T47D (cell line): ENCODE measurements around the gene STX3.
A peak's percentile ranks its signal among the peaks of the same experiment; 100 is the strongest.
"Not testable (repeated sequence)": the region's sequence is repeated elsewhere in the genome, so short reads cannot be mapped to it uniquely, and the experiment has no call there.

ENCODE experiments used
- DNase-seq, 2 experiments: peaks; one replicate each; pipeline versions ENCODE4 v3.0.0 to v3.0.0-alpha.2; 2011 to 2012; ENCODE audit warnings: low read depth in 1 of 2, low spot score in 1 of 2
- JUND ChIP-seq: IDR thresholded peaks from 2 replicates; pipeline ENCODE4 v1.6.1; 2012; ENCODE audit warnings: low read depth
- in situ Hi-C: cut with HindIII; loops from 2 replicates; pipeline ENCODE4 v1.10.0; 2016; ENCODE audit warnings: low sequenced_read_pairs, low pct_unique_long_range_greater_than_20kb

The STX3 gene

DNA sequence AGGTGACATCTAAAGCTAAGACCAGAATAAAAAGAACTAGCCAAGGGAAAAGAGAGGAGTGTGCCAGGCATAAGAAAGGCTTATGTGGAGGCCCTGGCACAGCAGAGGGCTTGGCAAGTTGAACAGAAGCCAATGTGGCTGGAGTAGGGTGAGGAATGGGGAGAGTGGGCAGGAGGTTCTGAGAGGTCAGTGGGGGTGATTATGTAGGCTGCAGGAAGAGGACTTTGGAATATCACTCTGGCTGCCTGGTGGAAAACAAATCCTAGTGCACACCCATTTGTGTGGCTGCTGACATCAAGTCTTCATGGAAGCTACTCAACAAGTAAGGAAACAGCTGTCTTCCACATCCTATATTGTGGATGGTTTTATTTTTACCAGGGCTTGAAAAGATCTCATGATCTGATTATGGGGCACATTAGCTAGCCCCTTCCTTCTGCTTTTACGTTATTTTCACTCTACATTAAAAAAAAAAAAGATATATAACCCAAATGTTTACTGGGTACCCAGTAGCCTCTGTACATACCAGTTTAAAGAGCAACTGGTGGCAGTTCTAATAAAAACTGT lies 52.0 kb downstream of the STX3 start:
- no peak for TF ChIP-seq JUND
- in situ Hi-C loops: no loop called here
- no peak for DNase-seq

DNA sequence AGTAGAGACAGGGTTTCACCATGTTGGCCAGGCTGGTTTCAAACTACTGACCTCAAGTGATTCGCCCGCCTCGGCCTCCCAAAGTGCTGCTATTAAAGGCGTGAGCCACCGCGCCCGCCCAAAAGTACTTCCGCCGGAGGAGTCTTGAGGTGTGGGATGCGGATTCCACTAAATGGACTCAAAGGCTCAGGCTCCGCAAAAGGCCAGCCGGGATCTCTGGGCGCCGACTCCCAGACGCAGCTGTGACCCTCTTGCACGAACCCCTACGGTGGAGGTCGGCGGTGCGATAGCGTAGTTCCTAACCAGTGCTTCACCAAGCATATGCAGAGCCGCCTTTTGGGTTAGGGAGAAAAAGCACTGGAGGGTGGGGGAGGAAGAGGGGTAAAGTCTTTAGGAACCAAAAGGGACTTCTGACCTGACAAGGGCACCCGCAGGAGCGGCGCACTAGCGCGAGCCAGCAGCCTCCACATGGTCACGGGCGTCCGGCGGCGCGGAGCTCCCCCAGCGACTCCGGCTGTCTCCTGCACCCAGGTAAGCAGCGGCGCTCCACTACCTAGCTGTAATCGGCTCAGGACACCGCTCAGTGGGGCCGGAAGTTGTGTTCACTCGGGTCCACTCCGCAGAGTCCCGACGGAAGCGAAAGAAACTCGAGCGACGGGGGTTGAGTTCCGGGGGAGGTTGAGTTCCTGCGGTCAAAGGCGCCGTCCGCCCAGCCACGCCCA lies 55.2 kb downstream of the STX3 start, which contains the start of gene MRPL16:
Gene MRPL16, minus strand, starts transcription at position 590 of the 722 bp plus-strand sequence. Its CDS starts 120 bp downstream, at position 470.
- no peak for TF ChIP-seq JUND
- in situ Hi-C loops: no loop called here
- DNase-seq: peak; percentile 69 to 97

- in situ Hi-C loops: no loop called here
- no peak for TF ChIP-seq JUND
- DNase-seq: no peak
Observed at GRCh38 chr11:59810911-59811259, 55.7 kb downstream of the STX3 start.

- no peak for TF ChIP-seq JUND
- in situ Hi-C loops: no loop called here
- DNase-seq: no peak
Observed at GRCh38 chr11:59812220-59812619, 57.0 kb downstream of the STX3 start.

DNA sequence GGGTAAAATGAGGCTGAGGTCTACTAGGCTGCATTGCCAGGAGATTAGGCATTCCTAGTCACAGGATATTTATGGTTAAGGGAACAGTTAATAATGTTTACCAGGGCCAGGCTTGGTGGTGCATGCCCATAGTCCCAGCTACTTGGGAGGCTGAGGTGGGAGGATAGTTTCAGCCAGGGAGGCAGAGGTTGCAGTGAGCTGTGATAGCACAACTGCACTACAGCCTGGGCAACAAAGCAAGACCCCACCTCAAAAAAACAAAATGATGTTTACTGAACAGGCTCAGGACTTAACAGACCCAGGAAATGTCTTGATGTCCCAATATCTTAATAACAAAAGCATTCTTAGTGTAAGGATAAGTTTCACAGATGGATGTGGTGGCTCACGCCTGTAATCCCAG lies 58.2 kb downstream of the STX3 start:
- in situ Hi-C loops: no loop called here
- no peak for DNase-seq
- no peak for TF ChIP-seq JUND

DNA sequence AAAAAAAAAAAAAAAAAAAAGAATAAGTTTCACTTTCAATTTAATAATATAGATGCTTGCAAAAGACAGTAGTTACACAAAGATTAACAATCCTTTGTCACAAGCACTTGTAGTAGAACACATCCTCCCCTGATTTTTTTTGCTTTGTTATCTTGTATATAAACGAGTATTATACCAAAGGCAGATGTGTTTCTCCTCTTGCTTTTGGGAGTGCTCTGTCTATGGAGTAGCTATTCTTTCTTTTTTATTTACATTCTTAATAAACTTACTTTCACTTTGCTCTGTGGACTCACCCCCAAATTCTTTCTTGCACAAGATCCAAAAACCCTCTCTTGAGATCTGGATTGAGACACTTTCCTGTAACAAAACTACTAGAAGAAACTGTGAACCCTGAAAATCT lies 58.8 kb downstream of the STX3 start:
- no peak for DNase-seq
- in situ Hi-C loops: no loop called here
- TF ChIP-seq JUND: no peak

DNA sequence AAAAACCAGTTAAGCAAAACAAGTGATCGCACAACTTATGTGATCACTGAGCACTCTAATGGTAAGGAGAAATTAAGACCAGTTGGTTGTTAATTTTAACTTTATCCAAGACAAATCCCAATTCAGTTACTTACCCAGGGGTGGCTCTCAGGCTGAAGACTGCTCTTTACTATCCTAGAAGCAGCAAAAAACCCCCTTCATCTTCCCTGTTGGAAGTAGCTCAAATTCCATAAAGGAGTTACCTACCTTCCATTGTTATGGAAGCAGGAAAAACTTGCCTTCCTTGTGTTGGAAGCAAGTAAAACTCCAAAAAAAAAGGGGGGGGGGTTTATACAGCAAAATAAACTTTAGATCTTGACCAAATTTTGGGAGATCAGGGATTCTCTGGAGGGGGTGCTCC lies 60.6 kb downstream of the STX3 start:
- no peak for TF ChIP-seq JUND
- in situ Hi-C loops: no loop called here
- no peak for DNase-seq

GRCh38 chr11:59816434-59816833 lies 61.3 kb downstream of the STX3 start:
- in situ Hi-C loops, DNase-seq: not testable (repeated sequence)

- in situ Hi-C loops: no loop called here
- no peak for TF ChIP-seq JUND
- DNase-seq: no peak
Observed at GRCh38 chr11:59818572-59818971, 63.4 kb downstream of the STX3 start.

- TF ChIP-seq JUND: no peak
- in situ Hi-C loops: no loop called here
- DNase-seq: peak; percentile 30 to 85
Observed at GRCh38 chr11:59822989-59823566, 67.9 kb downstream of the STX3 start.

DNA sequence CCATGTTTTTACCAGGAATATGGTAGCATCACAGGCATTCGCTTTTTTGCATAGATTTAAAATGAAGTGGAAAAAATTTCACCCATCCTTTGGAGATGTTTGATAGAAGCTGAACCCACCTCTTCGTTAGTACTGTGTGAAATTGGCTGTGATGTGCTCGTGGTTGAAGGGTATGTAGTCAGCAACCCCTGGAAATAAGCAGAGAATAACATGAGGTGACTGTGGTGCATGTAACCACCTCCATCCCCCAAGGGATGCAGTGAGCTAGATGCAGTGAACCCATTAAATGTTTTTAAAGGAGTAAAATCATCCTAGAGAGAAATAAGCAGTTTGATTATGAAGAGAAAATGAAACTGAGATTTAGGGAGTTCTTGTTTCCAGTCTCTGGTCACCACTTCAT lies 74.2 kb downstream of the STX3 start:
- DNase-seq: no peak
- TF ChIP-seq JUND: no peak
- in situ Hi-C loops: no loop called here

DNA sequence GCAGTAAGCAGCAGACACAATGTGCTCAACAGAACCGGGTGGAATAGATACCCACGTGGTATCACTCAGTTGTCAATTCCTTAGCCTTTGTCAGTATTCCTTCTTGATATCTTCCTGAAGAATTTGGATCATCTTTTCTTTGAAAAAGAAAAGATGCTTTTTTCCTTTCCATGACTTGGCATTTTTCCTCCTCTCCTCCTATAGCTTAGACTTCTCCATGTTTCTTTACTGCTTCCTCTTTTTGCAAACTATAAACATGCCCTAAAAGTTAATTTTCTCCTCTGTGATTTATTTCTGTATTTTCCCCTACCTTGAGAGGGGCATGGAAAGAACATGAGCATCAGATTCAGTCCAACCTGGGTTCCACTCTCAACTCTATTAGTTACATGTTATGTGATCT lies 78.4 kb downstream of the STX3 start:
- in situ Hi-C loops: no loop called here
- no peak for TF ChIP-seq JUND
- no peak for DNase-seq

DNA sequence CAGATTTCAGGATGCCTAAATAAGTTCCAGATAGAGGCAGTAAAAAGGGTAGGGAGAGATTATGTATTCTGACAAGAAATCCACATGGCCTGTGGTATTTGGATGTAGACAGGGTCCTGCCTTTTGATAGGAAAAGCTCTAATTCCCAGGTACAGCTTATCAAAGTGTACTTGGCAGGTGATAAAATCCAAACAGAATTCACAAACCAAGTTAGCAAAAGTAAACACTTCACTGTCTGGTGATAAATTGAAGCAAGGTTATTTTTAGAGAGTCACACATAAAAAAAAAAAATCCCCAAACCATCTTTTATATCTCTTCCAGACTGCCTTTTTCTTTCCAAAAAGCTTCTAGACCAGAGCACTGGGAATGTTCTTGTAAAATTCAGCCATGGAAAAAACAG lies 84.4 kb downstream of the STX3 start:
- in situ Hi-C loops: no loop called here
- DNase-seq: no peak
- TF ChIP-seq JUND: no peak
